ENCODE measurements around the gene TCEA2. TPM values are rescaled to one million over a fixed set of nuclear protein-coding genes. Genes with fewer than 3 reads are reported as not detected.

Gene TCEA2
- total and polyA plus RNA-seq, 2 of the 13 experiments (the other 11 are each of a cell fraction or from before 2014, with no cell fraction given): 28.1 to 33.7 TPM

GRCh38 chr20:64056639-64056888 lies 6.4 kb upstream of the TCEA2 start (continued):
- TF ChIP-seq MAZ (IDR thresholded peaks at IDR 0.05; ENCODE audit: borderline replicate concordance, low read depth, low read length) (peak; percentile 10; the same call in 1 of the 2 replicates), MAZ (CRISPR knock-in tag; IDR thresholded peaks at IDR 0.05; ENCODE audit: low read depth) (no peak), ZNF619 (CRISPR knock-in tag; IDR thresholded peaks at IDR 0.05) (0 out of 2 replicates have a peak, but pooled peaks have one; percentile 11), NFYB (CRISPR knock-in tag; IDR thresholded peaks at IDR 0.05) (0 out of 2 replicates have a peak, but pooled peaks have one; percentile 7), ZNF746 (CRISPR knock-in tag; IDR thresholded peaks at IDR 0.05) (no peak; the same call in 1 of the 2 replicates), ETV5 (CRISPR knock-in tag; IDR thresholded peaks at IDR 0.05; ENCODE audit: borderline replicate concordance) (peak; percentile 70), IKZF4 (CRISPR knock-in tag; IDR thresholded peaks at IDR 0.05; ENCODE audit: borderline replicate concordance, low read depth, not compliant biosample characterization) (no peak), ZBTB21 (CRISPR knock-in tag; IDR thresholded peaks at IDR 0.05) (peak; percentile 3; the same call in 1 of the 2 replicates), ZSCAN31 (CRISPR knock-in tag; IDR thresholded peaks at IDR 0.05; ENCODE audit: low read depth) (no peak; the same call in 1 of the 2 replicates), PPARG (CRISPR knock-in tag; conservative IDR thresholded peaks at IDR 0.05) (peak; percentile 96), ZNF597 (CRISPR knock-in tag; IDR thresholded peaks at IDR 0.05) (no peak), RFXAP (CRISPR knock-in tag; IDR thresholded peaks at IDR 0.05; ENCODE audit: borderline replicate concordance) (no peak; the same call in 1 of the 2 replicates), CEBPB (IDR thresholded peaks at IDR 0.05; ENCODE audit: borderline replicate concordance, low read depth, low read length) (no peak), EP300 (IDR thresholded peaks at IDR 0.05; ENCODE audit: low read depth in 2 of 2, low read length in 2 of 2) (peak in 1 of 2 experiments; percentile 60; a peak in 2 of 4 replicates), EP300 (CRISPR knock-in tag; IDR thresholded peaks at IDR 0.05; ENCODE audit: borderline replicate concordance) (no peak), AKNA (CRISPR knock-in tag; IDR thresholded peaks at IDR 0.05; ENCODE audit: borderline replicate concordance) (no peak), HDAC1 (CRISPR knock-in tag; IDR thresholded peaks at IDR 0.05) (peak; percentile 58; the same call in 1 of the 2 replicates), ZNF234 (CRISPR knock-in tag; conservative IDR thresholded peaks at IDR 0.05) (no peak), PHF8 (CRISPR knock-in tag; IDR thresholded peaks at IDR 0.05) (no peak), PBX2 (CRISPR knock-in tag; IDR thresholded peaks at IDR 0.05) (no peak), ZSCAN30 (CRISPR knock-in tag; IDR thresholded peaks at IDR 0.05) (0 out of 2 replicates have a peak, but pooled peaks have one; percentile 91)
- TF ChIP-seq, protein P1, sequence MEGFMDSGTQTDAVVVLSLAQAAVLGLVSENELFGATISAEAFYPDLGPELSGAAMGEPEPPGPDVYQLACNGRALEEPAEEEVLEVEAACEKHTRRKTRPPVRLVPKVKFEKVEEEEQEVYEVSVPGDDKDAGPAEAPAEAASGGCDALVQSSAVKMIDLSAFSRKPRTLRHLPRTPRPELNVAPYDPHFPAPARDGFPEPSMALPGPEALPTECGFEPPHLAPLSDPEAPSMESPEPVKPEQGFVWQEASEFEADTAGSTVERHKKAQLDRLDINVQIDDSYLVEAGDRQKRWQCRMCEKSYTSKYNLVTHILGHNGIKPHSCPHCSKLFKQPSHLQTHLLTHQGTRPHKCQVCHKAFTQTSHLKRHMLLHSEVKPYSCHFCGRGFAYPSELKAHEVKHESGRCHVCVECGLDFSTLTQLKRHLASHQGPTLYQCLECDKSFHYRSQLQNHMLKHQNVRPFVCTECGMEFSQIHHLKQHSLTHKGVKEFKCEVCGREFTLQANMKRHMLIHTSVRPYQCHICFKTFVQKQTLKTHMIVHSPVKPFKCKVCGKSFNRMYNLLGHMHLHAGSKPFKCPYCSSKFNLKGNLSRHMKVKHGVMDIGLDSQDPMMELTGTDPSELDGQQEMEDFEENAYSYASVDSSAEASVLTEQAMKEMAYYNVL (CRISPR knock-in tag; IDR thresholded peaks at IDR 0.05; ENCODE audit: borderline replicate concordance): 0 out of 2 replicates have a peak, but pooled peaks have one; percentile 4
